G401 (cell line): ENCODE results near the gene CHMP4B. TPM values are rescaled to one million over a fixed set of nuclear protein-coding genes. Genes with fewer than 3 reads are reported as not detected.

ENCODE experiments used
- DNase-seq: peaks from one replicate; pipeline ENCODE4 v3.0.0-alpha.2; 2015; ENCODE audit warnings: low spot score
- in situ Hi-C: cut with HindIII; loops from 2 replicates; pipeline ENCODE4 v1.10.0; 2016; ENCODE audit warnings: low sequenced_read_pairs, mixed read lengths
- total RNA-seq: library from RNA; depleted of rRNA; stranded (reverse); fragments of >200 nt; shearing (Covaris generic); gene quantifications from 2 replicates; pipeline ENCODE4 v1.2.3, GENCODE V29; 2014

Gene CHMP4B
- total RNA-seq, 1 experiment from 2014 or later: 87.4 TPM

DNA sequence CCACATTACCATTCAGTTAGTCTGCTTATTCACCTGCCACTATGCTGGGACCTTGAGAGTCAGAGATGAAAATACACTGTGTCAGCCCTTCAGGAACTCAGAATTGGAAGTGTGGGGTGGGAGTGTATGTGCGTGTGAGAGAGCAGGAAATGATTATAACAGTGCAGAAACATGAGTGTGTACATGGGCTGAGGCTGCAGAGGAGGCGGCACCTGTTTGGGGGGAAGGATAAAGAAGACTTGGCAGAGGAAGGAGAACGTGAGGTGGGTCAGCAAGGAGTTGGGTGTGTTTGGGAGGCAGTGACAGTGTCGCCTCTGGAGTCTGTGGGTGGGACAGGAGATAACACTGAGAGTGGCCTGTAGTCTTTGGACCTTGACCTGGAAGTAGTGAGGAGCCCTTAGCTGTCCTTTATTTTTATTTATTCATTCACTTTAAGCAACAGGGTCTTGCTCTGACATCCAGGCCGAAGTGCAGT lies 3.1 kb downstream of the CHMP4B start:
- DNase-seq: no peak
- in situ Hi-C loops: no loop called here

- in situ Hi-C loops: no loop called here
- DNase-seq: no peak
These were observed 4.5 kb downstream of the CHMP4B start for GRCh38 chr20:33815671-33816070.

DNA sequence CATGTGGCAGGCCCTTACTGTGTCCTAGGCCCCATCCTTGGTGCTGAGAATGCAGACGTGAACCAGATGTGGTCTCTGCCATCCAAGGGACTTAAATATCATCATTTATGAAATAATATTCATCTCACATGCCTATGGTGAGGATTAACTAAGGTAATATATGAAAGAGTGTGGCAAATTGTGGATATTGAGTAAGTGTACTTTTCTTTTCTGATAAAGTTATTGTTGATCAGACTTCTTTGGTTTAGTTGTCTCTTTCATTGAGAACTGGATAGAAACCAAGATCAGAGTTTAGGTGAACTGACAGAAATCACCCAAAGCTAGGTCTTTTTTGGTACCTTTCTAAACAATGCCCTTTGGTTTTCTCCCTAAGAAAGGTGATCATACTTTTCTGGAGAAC lies 5.0 kb downstream of the CHMP4B start:
- no peak for DNase-seq
- in situ Hi-C loops: no loop called here

GRCh38 chr20:33817411-33817810 lies 6.3 kb downstream of the CHMP4B start:
- DNase-seq: no peak
- in situ Hi-C loops: no loop called here

DNA sequence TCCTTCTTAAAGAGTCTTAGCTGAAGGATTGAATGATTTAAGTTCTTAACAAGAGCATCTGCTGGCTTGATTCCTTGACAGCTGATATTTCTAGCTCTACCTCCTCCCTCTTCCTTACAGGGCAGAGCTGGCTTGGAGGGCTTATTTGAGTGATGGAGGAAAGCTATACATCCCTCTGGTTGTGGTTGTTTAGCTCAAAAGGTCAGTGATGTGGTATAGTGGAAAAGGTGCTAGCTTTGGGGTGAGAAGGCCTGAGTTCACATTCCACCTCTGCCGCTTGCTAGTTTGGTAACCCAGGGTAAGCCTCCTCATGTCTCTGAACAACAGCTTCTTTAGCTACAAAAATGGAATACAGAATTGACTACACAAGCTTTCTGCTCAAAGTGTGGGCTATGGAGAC lies 8.3 kb downstream of the CHMP4B start:
- in situ Hi-C loops: no loop called here
- no peak for DNase-seq

DNA sequence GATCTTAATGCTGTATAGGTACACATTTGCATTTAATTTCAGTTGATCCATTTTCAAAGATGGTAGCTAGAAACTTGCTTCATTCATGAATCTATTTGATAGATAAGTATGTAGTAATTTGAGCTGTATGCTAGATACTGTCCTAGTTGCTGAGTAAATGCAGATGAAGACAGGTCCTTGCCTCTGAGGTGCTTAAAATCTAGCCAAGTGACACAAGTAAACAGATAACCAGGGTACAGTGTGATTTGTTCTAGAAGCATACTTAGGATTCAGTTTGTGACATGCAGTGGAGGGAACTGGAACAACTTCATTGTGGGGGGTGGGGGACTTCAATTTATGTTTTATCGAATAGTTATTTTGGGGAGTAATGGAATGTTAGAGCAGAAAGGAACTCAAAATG lies 9.2 kb downstream of the CHMP4B start:
- in situ Hi-C loops: no loop called here
- no peak for DNase-seq

- in situ Hi-C loops: no loop called here
- no peak for DNase-seq
These were observed 10.2 kb downstream of the CHMP4B start for GRCh38 chr20:33821270-33821836.

DNA sequence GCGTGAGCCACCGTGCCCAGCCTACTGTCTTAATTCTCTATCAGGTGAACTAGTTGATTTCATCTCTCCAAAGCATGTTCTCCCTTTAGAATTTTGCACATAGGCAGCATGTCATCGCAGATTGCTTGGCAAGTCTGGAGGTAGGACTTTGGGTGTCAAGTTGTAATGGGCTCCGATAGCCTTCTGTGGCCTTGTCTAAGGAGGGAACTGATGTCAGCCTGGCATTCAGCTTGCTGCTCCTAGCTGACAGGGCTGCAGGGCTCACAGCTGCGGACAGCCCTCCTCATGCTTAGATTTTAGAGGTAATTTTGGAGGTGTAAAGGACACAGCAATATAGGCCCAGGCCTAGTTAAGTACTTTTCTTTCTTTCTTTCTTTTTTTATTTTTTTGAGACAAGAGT lies 11.3 kb downstream of the CHMP4B start:
- in situ Hi-C loops: no loop called here
- DNase-seq: no peak

DNA sequence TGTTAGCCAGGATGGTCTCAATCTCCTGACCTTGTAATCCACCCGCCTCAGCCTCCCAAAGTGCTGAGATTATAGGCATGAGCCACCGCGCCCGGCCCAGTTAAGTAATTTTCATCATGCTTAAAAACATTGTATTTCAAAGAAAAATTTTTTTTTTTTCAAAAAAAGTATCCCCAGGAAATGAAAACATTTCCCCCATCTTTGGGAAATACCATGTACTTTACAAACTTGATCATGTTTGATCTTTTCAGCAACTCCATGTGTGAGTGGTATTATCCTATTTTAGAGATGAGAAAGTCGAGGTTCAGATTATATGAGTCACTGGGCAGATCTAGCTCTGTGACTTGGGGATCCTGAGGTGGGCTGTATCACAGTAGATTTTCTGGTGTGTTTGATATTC lies 11.8 kb downstream of the CHMP4B start:
- DNase-seq: no peak
- in situ Hi-C loops: no loop called here

DNA sequence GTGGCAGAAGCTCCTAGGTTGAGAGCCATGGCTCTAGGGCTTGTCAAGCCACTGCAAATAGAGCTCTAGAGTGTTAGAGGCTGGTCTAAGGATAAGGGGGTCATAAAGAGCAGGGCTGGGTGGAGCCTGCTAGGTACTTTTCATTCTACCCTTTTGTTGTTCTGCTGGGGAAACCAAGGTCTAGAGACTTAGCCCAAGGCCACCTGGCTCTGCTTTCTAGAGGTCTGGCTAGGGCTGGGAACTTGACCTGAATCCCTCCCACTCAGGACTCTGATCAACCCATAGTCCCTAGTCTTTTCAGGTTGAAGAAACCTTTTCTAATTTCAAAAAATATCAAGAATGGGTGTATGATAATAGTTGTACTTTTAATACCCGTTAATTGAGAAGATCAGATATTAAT lies 13.7 kb downstream of the CHMP4B start:
- DNase-seq: no peak
- in situ Hi-C loops: no loop called here

GRCh38 chr20:33825340-33826269 lies 14.5 kb downstream of the CHMP4B start:
- in situ Hi-C loops: no loop called here
- DNase-seq: no peak

DNA sequence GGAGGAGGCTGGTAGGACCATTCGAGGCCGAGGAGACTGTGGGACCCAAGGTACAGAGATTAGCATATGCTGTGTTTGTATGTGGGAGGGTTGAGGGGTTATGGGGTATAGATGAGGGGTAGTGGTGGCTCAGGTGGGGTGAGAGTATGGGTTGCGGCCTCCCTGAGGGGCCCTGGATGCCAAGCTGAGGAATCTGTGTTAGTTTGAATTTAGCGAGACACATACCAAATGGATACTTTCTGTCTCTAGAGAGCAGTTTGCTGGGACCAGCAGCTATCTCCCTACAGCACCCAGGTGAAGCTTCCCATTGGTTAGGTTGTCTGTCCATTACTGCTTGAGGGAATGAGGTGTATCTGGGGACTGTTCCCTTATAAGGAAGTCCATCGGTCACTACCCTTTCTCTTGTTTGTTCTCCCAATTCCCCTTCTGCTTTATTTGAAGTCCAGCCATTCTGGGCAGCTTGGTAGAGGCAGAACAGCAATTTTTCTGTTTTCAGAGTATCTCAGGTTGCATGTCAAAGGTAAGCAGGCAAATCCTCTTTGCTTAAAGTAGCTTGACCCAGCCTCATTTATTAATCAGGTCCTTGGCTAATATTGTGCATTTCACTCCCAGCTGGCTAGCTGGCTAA lies 15.2 kb downstream of the CHMP4B start:
- in situ Hi-C loops: no loop called here
- no peak for DNase-seq

GRCh38 chr20:33827109-33827508 lies 16.0 kb downstream of the CHMP4B start:
- in situ Hi-C loops: no loop called here
- DNase-seq: no peak

DNA sequence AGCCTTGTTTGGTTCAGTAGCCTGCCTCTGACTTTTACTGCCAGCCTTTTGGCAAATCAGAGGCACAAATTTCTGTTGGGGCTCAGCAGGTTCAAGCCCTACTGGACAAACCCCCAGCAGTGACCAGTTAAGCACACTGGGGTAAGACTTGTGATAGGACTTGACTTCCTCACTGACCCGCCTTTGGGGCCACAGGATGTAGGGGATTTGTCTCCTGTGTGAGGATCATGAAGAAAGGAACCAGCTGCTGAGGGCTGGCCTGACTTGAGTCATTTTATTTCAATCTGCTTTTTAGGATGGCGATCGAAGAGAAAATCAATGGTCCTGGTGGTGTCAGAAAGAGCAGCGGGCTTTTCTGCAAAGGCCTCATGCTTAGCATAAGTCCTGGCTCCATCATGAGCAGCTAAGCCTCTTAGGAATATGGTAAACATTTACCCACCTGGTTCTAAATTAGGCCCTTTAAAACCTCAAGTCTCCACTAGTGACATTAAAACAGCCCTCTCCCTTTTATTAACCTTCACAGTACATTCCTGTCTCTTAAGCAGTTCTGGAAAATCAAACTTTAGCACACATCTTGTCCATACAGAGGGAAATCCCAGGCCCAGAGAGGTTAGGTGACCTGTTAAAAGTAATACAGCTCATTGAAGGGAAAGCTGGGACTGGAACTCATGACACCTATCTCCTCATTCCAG lies 16.6 kb downstream of the CHMP4B start:
- in situ Hi-C loops: no loop called here

GRCh38 chr20:33828326-33828844 lies 17.2 kb downstream of the CHMP4B start:
- in situ Hi-C loops: no loop called here
- DNase-seq: no peak

More for the DNA sequence above, 16.6 kb downstream of the CHMP4B start:
- no peak for DNase-seq

- in situ Hi-C loops: no loop called here
- DNase-seq: no peak
These were observed 17.9 kb downstream of the CHMP4B start for GRCh38 chr20:33828967-33829560.

- in situ Hi-C loops: no loop called here
- no peak for DNase-seq
These were observed 18.5 kb downstream of the CHMP4B start for GRCh38 chr20:33829636-33830035.

- in situ Hi-C loops: no loop called here
These were observed 19.2 kb downstream of the CHMP4B start for GRCh38 chr20:33830371-33830770.

More at GRCh38 chr20:33830371-33830770, 19.2 kb downstream of the CHMP4B start:
- no peak for DNase-seq
